Prostate gland (tissue), 2 donors: ENCODE measurements around the gene MIA. TPM values are rescaled to one million over a fixed set of nuclear protein-coding genes. Genes with fewer than 3 reads are reported as not detected.

Experiments used
- DNase-seq: peaks from one replicate; pipeline ENCODE4 v3.0.0-alpha.2; 2019; ENCODE audit warnings: low spot score
- H3K27ac ChIP-seq, 2 donors: fragments of 200-600 bp; sonication (generic); 2 replicates each; pipeline ENCODE4 v1.5.1; 2017 to 2019
- H3K27me3 ChIP-seq: fragments of 200-600 bp; sonication (generic); replicated peaks from 2 replicates; pipeline ENCODE4 v1.5.1; 2019; ENCODE audit not compliant: insufficient read depth
- H3K36me3 ChIP-seq, 2 donors: fragments of 200-600 bp; sonication (generic); 1 replicate in 1 of 2; 2 replicates in 1 of 2; pipeline versions ENCODE4 v1.5.1 to v1.8.1; 2017 to 2019
- H3K4me1 ChIP-seq: fragments of 200-600 bp; sonication (generic); replicated peaks from 2 replicates; pipeline ENCODE4 v1.5.1; 2019
- H3K4me3 ChIP-seq, 2 donors: fragments of 200-600 bp; sonication (generic); 2 replicates each; pipeline ENCODE4 v1.5.1; 2017 to 2019
- H3K9me3 ChIP-seq: fragments of 200-600 bp; sonication (generic); 2 replicates; pipeline ENCODE4 v1.5.1; 2017
- CTCF ChIP-seq, 4 experiments: fragments of 200-600 bp in 2 of 4; fragments of 450-650 bp in 2 of 4; sonication (generic) in 2 of 4; IDR thresholded peaks; 1 replicate in 3 of 4; 2 replicates in 1 of 4; pipeline ENCODE4 v1.5.1; 2016 to 2019; ENCODE audit warnings: antibody characterized with exemption in 4 of 4, mild to moderate bottlenecking in 2 of 4, moderate library complexity in 2 of 4
- POLR2A ChIP-seq: fragments of 450-650 bp; IDR thresholded peaks from one replicate; pipeline ENCODE4 v1.6.1; 2016; ENCODE audit warnings: antibody characterized with exemption, mild to moderate bottlenecking
- POLR2AphosphoS5 ChIP-seq: sonication (generic); formaldehyde crosslinking; IDR thresholded peaks from one replicate; pipeline ENCODE4 v1.6.1; 2017; ENCODE audit warnings: antibody characterized with exemption
- WGBS: methylation state at CpG from one replicate; pipeline ENCODE4 v1.1.5; 2018; 5-methylcytosine and 5-hydroxymethylcytosine counted together
- intact Hi-C: fragments of 100-400 bp; cut with DNase I; formaldehyde crosslinking; loops from one replicate; pipeline ENCODE4 v1.14.2; 2022
- total RNA-seq, 2 donors: library from RNA; depleted of rRNA; stranded (reverse); fragments of >200 nt; gene quantifications; one replicate each; pipeline ENCODE4 v1.1.0, GENCODE V29; 2016

MIA gene
- total RNA-seq, 2 donors from 2014 or later: 2.7 to 5.0 TPM

GRCh38 chr19:40736661-40737060 lies 38.7 kb upstream of the MIA start:
- 98% methylated on average over 9 of the region's 9 CpGs for WGBS
- Histone ChIP-seq H3K27me3 (no peaks in the 10 kb centered on the region), H3K9me3 (no peaks in the 10 kb centered on the region), H3K4me1 (no peaks in the 10 kb centered on the region), H3K27ac (no peak overlapping the region), H3K4me3 (no peak overlapping the region), H3K36me3 (peaks cover 8 to 42% of the 10 kb centered on the region in 2 donors)
- intact Hi-C loops: no loop called here
- DNase-seq: no peak
- TF ChIP-seq POLR2A (no peak), POLR2AphosphoS5 (no peak), CTCF (IDR thresholded peaks at IDR 0.05) (no peak)

- TF ChIP-seq CTCF (IDR thresholded peaks at IDR 0.05): no peak
- TF ChIP-seq POLR2AphosphoS5: no peak
- TF ChIP-seq POLR2A: no peak
- intact Hi-C loops: no loop called here
- Histone ChIP-seq H3K36me3 (peaks cover 8 to 42% of the 10 kb centered on the region in 2 donors), H3K27me3 (no peaks in the 10 kb centered on the region), H3K27ac (no peak overlapping the region), H3K4me3 (no peak overlapping the region), H3K4me1 (no peaks in the 10 kb centered on the region), H3K9me3 (no peaks in the 10 kb centered on the region)
- DNase-seq: no peak
- 87% methylated on average over 9 of the region's 9 CpGs for WGBS
Measured at GRCh38 chr19:40737102-40737644, 38.1 kb upstream of the MIA start.

DNA sequence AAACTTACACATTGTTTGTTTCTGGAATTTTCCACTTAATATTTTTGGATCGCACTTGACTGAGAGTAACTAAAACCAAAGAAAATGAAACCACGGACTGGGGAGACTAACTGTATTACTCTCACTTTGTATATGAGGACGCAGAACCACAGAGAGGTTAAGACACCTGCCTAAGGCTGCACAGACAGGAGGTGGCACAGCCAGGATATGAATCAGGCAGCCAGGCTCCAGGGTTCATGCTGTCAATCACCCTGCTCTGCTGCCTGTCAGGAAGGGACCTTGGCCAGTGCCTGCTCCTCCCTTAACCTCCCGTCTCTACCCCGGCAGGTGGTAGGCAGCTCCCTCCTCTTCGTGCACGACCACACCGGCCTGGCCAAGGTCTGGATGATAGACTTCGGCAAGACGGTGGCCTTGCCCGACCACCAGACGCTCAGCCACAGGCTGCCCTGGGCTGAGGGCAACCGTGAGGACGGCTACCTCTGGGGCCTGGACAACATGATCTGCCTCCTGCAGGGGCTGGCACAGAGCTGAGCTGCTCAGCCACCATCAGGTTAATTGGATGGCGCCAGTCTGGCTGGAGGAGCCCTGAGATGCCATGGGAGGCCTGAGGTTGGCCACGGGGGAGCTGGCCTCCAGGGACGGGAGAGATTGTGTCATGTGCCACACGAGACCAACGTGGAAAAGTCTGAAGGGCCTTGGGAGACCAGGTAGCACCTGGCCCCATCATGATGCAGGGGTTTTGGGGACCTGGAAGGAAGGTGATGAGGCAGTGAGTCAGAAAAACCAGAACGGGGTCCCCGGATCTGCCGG lies 36.1 kb upstream of the MIA start:
- Histone ChIP-seq H3K36me3 (peaks cover 7 to 26% of the 10 kb centered on the region in 2 donors), H3K27me3 (no peaks in the 10 kb centered on the region), H3K4me1 (no peaks in the 10 kb centered on the region), H3K4me3 (no peak overlapping the region), H3K27ac (no peak overlapping the region), H3K9me3 (no peaks in the 10 kb centered on the region)
- intact Hi-C loops: no loop called here
- TF ChIP-seq CTCF (IDR thresholded peaks at IDR 0.05) (no peak), POLR2A (no peak), POLR2AphosphoS5 (no peak)
- 80% methylated on average over 21 of the region's 22 CpGs for WGBS
- DNase-seq: no peak

- DNase-seq: no peak
- peaks cover 5 to 26% of the 10 kb centered on the region in 2 donors for H3K36me3 ChIP-seq
- H3K9me3 ChIP-seq: no peaks in the 10 kb centered on the region
- intact Hi-C loops: no loop called here
- H3K4me1 ChIP-seq: no peaks in the 10 kb centered on the region
- WGBS: 80% methylated on average over 16 of the region's 16 CpGs
- H3K27me3 ChIP-seq: no peaks in the 10 kb centered on the region
- no peak overlapping the region for H3K4me3 ChIP-seq
- peak overlapping the region; percentile 27 to 36 for H3K27ac ChIP-seq
- TF ChIP-seq POLR2A (no peak), POLR2AphosphoS5 (no peak), CTCF (IDR thresholded peaks at IDR 0.05) (no peak)
Measured at GRCh38 chr19:40739871-40740703, 35.2 kb upstream of the MIA start.
